H7 (cell line): ENCODE measurements around the gene OAS3. TPM values are rescaled to one million over a fixed set of nuclear protein-coding genes. Genes with fewer than 3 reads are reported as not detected.

ENCODE experiments used
- DNase-seq: peaks from one replicate; pipeline ENCODE4 v3.0.0; 2012
- H3K27me3 ChIP-seq: 2 replicates; pipeline ENCODE4 v1.6.0; 2011; ENCODE audit warnings: mild to moderate bottlenecking, low read length; ENCODE audit not compliant: control insufficient read depth, insufficient read depth
- H3K36me3 ChIP-seq: replicated peaks from 2 replicates; pipeline ENCODE4 v1.5.1; 2011; ENCODE audit warnings: low read length; ENCODE audit not compliant: control insufficient read depth, insufficient read depth
- H3K4me3 ChIP-seq: 2 replicates; pipeline ENCODE4 v1.5.1; 2011; ENCODE audit warnings: low read depth, mild to moderate bottlenecking, control low read depth, low read length, moderate library complexity; ENCODE audit not compliant: insufficient read depth
- total RNA-seq: library from RNA; depleted of rRNA; stranded (reverse); fragments of >200 nt; shearing (Covaris generic); gene quantifications from 2 replicates; pipeline ENCODE4 v1.2.3, GENCODE V29; 2014

The OAS3 gene
- total RNA-seq, 1 experiment from 2014 or later, result 0.21 TPM

DNA sequence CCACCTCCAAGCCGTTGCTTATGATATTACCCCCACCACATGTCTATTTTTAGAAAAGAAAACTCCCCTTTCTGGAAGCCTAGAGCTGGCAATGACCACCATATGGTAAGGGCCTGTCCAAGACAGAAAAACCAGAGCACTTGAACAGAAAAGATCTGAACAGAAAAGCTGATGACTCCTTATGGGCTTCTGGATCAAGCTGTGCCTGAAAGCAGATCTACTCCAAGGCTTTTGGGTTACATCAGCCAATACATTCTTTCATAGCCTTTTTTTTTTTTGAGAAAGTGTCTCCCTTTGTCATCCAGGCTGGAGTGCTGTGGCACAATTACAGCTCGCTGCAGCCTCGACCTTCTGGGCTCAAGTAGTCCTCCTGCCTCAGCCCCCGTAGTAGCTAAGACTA, 23.3 kb downstream of the OAS3 start:
- no peaks in the 10 kb centered on the region for H3K27me3 ChIP-seq
- no peak overlapping the region for H3K4me3 ChIP-seq
- no peaks in the 10 kb centered on the region for H3K36me3 ChIP-seq
- DNase-seq, result no peak

DNA sequence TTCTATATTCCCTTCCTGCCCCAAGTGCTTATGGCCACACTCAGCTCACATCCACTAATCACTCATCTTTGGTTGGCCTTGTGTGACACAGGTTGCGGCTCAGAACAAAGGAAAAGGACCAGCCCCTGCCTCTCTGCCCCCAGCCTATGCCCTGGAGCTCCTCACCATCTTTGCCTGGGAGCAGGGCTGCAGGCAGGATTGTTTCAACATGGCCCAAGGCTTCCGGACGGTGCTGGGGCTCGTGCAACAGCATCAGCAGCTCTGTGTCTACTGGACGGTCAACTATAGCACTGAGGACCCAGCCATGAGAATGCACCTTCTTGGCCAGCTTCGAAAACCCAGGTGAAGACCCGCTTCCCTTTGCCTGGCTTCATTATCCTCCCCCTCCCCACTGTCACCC, 24.3 kb downstream of the OAS3 start:
- Histone ChIP-seq H3K27me3 (no peaks in the 10 kb centered on the region), H3K4me3 (no peak overlapping the region), H3K36me3 (no peaks in the 10 kb centered on the region)
- DNase-seq, result no peak

DNA sequence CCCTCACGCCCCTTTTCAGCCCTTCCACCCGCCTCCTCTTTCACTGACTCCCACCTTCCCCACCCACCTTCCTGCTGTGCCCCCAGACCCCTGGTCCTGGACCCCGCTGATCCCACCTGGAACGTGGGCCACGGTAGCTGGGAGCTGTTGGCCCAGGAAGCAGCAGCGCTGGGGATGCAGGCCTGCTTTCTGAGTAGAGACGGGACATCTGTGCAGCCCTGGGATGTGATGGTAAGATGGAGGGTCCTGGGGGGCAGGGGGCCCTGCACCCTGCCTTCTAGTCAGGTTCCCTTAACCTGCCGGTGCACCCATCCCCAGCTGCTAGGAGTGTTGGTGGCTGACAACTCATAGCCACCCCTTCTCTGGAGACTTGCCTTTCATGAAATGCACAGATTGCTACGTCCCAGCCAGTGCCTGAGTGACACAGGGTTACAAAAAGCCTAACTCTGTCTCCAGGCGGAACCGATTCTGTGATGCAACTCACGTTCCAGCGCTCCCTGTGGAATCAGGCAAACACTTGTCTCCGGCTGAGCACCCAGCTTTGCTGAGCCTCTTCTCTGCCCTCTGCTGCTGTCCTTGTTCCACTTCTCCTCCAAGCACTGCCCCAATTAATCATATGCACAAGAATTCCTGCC, 25.1 kb downstream of the OAS3 start:
- Histone ChIP-seq H3K27me3 (no peaks in the 10 kb centered on the region), H3K4me3 (no peak overlapping the region), H3K36me3 (no peaks in the 10 kb centered on the region)
- DNase-seq, result no peak

DNA sequence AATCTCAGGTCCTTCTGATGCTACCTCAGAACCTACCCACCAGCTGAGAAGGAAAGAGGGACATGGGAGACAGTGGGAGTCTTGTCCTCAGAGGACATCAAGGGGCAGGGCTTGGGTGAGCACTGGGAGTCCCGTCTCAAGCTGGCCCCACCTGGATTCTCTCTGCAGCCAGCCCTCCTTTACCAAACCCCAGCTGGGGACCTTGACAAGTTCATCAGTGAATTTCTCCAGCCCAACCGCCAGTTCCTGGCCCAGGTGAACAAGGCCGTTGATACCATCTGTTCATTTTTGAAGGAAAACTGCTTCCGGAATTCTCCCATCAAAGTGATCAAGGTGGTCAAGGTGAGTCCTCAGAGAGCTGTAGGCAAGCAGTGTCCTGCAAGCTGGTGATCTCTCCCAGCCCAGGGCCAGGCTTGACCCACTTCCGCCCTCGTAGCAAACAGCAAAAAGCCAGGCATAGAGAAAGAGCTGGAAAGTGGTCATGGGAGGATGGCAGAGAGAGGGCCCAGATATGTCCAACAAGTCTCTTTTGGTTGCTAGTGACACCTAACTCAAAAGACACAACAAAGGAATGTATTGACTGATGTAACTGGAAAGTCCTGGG, 25.9 kb downstream of the OAS3 start:
- Histone ChIP-seq H3K27me3 (no peaks in the 10 kb centered on the region), H3K36me3 (no peaks in the 10 kb centered on the region), H3K4me3 (no peak overlapping the region)
- DNase-seq, result no peak

DNA sequence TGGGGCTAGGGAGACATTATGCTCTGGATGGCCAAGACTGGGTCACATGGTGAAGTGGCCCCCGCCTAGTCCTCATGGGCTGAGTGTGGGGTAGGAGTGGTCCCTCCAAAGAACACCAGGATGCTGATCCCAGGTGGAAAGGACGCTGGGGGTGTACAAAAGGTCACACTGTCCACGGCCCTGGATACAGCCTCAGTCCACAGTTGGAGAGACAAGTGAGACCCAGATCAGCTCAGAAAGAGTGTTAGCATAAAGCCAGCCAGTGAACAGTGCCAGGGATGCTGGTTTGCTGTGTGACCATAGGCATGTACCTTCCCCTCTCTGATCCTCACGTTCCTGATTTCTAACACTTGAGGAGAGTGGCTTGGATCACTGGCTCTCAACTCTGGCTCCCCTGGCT, 26.6 kb downstream of the OAS3 start:
- DNase-seq, result no peak
- Histone ChIP-seq H3K4me3 (no peak overlapping the region), H3K36me3 (no peaks in the 10 kb centered on the region), H3K27me3 (no peaks in the 10 kb centered on the region)

DNA sequence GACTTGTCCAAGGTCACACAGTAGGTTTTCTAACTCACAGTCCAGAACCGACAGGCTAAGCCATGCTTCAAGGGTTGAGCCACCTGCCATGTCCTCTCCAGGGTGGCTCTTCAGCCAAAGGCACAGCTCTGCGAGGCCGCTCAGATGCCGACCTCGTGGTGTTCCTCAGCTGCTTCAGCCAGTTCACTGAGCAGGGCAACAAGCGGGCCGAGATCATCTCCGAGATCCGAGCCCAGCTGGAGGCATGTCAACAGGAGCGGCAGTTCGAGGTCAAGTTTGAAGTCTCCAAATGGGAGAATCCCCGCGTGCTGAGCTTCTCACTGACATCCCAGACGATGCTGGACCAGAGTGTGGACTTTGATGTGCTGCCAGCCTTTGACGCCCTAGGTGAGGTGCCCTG, 27.4 kb downstream of the OAS3 start:
- no peak overlapping the region for H3K4me3 ChIP-seq
- H3K36me3 ChIP-seq, result no peaks in the 10 kb centered on the region
- DNase-seq, result no peak
- H3K27me3 ChIP-seq, result no peaks in the 10 kb centered on the region

DNA sequence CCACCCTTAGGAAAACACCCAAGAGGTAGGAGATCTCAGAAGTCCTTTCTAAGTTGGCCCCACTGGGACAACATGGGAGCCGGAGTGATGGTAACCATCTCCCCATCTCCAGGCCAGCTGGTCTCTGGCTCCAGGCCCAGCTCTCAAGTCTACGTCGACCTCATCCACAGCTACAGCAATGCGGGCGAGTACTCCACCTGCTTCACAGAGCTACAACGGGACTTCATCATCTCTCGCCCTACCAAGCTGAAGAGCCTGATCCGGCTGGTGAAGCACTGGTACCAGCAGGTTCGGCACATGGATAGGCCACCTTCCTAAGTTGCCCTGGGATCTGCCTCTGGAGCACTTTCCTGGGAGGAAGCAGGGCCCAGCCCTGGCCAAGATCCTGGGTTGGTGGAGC, 29.0 kb downstream of the OAS3 start:
- Histone ChIP-seq H3K27me3 (no peaks in the 10 kb centered on the region), H3K36me3 (no peaks in the 10 kb centered on the region), H3K4me3 (no peak overlapping the region)
- no peak for DNase-seq

DNA sequence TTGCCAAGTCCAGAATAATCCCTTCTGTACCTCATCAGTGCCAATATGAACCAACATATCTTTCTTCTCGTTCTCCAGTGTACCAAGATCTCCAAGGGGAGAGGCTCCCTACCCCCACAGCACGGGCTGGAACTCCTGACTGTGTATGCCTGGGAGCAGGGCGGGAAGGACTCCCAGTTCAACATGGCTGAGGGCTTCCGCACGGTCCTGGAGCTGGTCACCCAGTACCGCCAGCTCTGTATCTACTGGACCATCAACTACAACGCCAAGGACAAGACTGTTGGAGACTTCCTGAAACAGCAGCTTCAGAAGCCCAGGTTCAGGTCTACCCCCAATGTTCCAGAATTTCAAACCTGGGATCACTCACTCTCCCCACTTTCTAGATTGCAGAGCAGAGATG, 29.6 kb downstream of the OAS3 start:
- no peak overlapping the region for H3K4me3 ChIP-seq
- no peak for DNase-seq
- H3K36me3 ChIP-seq, result no peaks in the 10 kb centered on the region
- no peaks in the 10 kb centered on the region for H3K27me3 ChIP-seq

DNA sequence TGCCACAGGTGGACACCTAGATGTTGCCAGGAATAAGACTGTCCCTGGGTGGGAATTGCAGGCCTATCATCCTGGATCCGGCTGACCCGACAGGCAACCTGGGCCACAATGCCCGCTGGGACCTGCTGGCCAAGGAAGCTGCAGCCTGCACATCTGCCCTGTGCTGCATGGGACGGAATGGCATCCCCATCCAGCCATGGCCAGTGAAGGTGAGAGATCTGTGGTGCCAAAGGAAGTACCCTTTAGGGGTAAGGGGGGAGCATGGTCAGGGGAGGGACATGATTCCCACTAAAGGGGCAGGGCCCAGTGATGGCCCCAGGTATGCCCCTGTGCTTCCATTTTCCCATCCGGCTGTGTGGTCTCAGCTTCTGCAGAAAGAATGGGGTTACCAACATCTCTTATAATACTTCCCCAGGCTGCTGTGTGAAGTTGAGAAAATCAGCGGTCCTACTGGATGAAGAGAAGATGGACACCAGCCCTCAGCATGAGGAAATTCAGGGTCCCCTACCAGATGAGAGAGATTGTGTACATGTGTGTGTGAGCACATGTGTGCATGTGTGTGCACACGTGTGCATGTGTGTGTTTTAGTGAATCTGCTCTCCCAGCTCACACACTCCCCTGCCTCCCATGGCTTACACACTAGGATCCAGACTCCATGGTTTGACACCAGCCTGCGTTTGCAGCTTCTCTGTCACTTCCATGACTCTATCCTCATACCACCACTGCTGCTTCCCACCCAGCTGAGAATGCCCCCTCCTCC, 31.5 kb downstream of the OAS3 start:
- Histone ChIP-seq H3K4me3 (no peak overlapping the region), H3K36me3 (no peaks in the 10 kb centered on the region), H3K27me3 (no peaks in the 10 kb centered on the region)
- no peak for DNase-seq

DNA sequence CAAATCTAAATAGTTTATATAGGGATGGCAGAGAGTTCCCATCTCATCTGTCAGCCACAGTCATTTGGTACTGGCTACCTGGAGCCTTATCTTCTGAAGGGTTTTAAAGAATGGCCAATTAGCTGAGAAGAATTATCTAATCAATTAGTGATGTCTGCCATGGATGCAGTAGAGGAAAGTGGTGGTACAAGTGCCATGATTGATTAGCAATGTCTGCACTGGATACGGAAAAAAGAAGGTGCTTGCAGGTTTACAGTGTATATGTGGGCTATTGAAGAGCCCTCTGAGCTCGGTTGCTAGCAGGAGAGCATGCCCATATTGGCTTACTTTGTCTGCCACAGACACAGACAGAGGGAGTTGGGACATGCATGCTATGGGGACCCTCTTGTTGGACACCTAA, 32.1 kb downstream of the OAS3 start:
- no peaks in the 10 kb centered on the region for H3K36me3 ChIP-seq
- H3K27me3 ChIP-seq, result no peaks in the 10 kb centered on the region
- DNase-seq, result no peak
- no peak overlapping the region for H3K4me3 ChIP-seq

DNA sequence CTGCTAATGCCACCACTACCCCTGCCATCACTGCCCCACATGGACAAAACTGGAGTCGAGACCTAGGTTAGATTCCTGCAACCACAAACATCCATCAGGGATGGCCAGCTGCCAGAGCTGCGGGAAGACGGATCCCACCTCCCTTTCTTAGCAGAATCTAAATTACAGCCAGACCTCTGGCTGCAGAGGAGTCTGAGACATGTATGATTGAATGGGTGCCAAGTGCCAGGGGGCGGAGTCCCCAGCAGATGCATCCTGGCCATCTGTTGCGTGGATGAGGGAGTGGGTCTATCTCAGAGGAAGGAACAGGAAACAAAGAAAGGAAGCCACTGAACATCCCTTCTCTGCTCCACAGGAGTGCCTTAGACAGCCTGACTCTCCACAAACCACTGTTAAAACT, 33.0 kb downstream of the OAS3 start:
- H3K4me3 ChIP-seq, result no peak overlapping the region
- no peaks in the 10 kb centered on the region for H3K36me3 ChIP-seq
- H3K27me3 ChIP-seq, result no peaks in the 10 kb centered on the region
- DNase-seq, result no peak

DNA sequence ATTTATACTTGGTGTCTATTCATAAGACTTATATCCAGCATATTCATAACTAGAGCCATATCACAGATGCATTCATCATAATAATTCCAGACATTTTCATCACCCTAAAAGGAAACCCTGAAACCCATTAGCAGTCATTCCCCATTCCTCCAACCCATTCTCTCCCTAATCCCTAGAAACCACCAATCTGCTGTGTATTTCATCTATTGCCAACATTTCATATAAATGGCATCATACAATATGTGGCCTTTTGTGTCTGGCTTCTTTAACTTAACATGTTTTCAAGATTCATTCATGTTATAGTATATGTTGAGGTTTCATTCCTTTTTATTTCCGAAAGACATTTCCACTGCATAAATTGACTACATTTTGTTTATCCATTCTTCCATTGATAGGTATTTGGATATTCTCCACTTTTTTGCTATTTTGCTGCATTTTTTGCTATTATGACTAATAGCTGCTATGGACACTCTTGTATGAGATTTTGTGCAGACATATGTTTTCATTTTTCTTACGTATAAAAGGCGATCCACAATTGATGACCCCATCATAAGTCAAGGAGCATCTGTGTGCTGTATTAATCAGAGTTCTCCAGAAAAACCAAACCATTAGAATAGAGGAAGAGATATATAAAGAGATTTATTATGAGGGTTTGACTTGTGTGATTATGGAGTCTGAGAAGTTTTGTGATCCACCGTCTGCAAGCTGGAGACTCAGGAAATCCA, 34.9 kb downstream of the OAS3 start:
- Histone ChIP-seq H3K27me3 (no peaks in the 10 kb centered on the region), H3K36me3 (no peaks in the 10 kb centered on the region)

DNA sequence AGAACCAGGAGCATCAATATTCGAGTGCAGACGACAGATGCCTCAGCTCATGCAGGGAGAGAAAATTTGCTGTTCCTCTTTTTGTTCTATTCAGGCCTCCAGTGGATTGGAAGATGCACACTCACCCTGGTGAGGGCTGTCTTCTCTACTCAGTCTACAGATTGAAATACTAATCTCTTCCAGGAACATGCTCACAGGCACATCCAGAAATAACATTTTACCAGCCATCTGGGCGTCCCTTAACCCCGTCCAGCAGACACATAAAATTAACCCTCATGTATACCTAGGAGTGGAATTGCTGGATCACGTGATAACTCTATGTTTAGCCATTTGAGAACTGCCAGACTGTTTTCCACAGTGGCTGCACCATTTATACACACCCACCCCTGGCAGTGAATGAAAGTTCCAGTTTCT, 35.6 kb downstream of the OAS3 start:
- Histone ChIP-seq H3K4me3 (no peak overlapping the region), H3K27me3 (no peaks in the 10 kb centered on the region), H3K36me3 (no peaks in the 10 kb centered on the region)
- no peak for DNase-seq

More for the DNA sequence above, 34.9 kb downstream of the OAS3 start:
- H3K4me3 ChIP-seq, result no peak overlapping the region
- DNase-seq, result no peak

DNA sequence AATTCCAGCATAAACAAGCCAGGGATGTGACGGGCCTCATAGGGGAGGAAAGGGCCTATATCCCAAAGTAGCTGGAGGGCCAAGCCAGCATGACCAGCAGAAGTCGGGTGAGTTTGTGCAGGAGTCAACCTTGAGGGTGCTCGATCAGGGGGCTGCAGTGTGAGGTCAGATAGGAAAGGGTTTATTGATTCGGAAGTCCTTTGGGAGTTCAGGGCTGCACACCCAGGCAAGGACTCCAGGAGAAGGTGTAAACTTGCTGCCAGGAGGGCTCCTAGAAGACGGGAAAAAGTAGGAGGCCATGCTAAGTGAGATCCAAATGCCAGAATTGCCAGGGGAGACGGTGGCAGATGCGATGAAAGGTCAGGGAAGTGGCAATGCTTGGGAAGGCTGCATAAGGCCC, 36.6 kb downstream of the OAS3 start:
- DNase-seq, result no peak
- Histone ChIP-seq H3K36me3 (no peaks in the 10 kb centered on the region), H3K27me3 (no peaks in the 10 kb centered on the region), H3K4me3 (no peak overlapping the region)

DNA sequence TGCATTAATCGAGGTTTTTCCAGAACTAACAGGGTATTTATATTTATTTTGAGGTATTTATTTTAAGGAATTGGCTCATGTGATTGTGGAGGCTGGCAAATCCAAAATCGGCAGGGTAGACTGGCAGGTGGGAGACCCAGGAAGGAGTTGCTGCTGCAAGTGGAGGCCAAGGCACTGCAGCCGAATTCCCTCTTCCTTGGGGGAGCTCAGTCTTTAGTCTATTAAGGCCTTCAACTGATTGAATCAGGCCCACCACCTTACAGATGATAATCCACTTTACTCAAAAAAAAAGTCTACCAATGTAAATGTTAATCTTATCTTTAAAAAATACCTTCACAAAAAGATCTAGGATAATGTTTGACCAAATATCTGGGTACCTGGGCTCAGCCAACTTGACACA, 38.9 kb downstream of the OAS3 start:
- Histone ChIP-seq H3K27me3 (no peaks in the 10 kb centered on the region), H3K4me3 (no peak overlapping the region), H3K36me3 (no peaks in the 10 kb centered on the region)
- DNase-seq, result no peak
